Neural cell (in vitro differentiated cells): ENCODE data around the gene ZNF181.

ENCODE experiments used
- CTCF ChIP-seq: fragments of 450-650 bp; IDR thresholded peaks from 2 replicates; pipeline ENCODE4 v1.5.1; 2014; ENCODE audit warnings: antibody characterized with exemption, mild to moderate bottlenecking, moderate library complexity; ENCODE audit not compliant: poor library complexity, severe bottlenecking
- EZH2 ChIP-seq: fragments of 200-600, 300-800 bp; shearing (Covaris generic), sonication (generic); IDR thresholded peaks from 2 replicates; pipeline ENCODE4 v1.6.1; 2014; ENCODE audit warnings: antibody characterized with exemption, low read length, borderline replicate concordance, mild to moderate bottlenecking; ENCODE audit not compliant: insufficient read depth, poor library complexity, severe bottlenecking
- MXI1 ChIP-seq: fragments of 450-650 bp; conservative IDR thresholded peaks from 2 replicates; pipeline ENCODE4 v1.6.1; 2014; ENCODE audit warnings: antibody characterized with exemption, mild to moderate bottlenecking; ENCODE audit not compliant: poor library complexity, severe bottlenecking
- REST ChIP-seq: IDR thresholded peaks from 2 replicates; pipeline ENCODE4 v1.6.1; 2012; ENCODE audit warnings: borderline replicate concordance

- TF ChIP-seq EZH2 (no peak), CTCF (no peak), REST (no peak), MXI1 (no peak)
These were observed 32.3 kb downstream of the ZNF181 start for GRCh38 chr19:34766386-34766785.
